HG03280 (cell line): ENCODE data around the gene OR5L1.

Experiments used
- ATAC-seq: cut with Tn5 transposase; IDR thresholded peaks from one replicate; pipeline ENCODE4 v1.9.1; 2021; ENCODE audit warnings: mild to moderate bottlenecking, moderate library complexity; ENCODE audit not compliant: unreplicated experiment

OR5L1 gene

DNA sequence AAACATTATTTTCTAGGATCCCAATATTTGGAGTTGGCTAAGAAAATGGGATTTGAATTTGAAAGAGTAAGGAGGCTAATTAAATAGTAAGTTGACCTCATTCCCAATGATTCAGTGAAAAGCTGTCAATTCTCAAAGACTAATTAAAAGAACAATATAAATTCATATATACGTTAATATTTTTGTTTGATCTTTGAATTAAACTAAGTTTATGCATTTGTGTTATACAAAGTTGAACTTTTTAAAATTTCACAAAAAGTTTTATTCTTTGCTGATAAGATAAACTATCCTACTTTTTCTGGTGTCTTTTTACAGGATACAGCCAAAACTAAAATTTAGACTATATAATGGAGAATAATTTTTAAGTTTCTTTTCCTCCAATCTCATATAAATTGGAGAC is at the start of gene OR5L1:
OR5L1 (plus strand) TSS at position 301 of the 400 bp plus-strand sequence. CDS start 100 bp downstream, outside the sequence.
- no peak for ATAC-seq

DNA sequence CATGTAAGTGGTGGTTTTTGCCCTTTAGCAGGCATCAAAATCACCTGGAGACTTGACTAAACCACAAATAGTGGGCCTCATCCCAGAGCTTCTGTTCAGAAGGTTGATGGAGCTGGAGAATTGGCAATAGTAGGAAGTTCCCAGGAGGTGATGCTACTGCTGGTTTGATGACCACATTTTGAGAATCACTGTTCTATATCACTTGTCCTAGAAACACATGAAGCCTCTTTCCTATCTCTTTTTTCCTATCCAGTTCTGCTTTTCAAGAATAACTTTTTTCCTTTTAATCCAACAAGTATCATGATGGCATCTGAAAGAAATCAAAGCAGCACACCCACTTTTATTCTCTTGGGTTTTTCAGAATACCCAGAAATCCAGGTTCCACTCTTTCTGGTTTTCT is 38.0 kb upstream of the OR5L1 start, which contains the start of gene OR5D13:
OR5D13 (plus strand) TSS at position 301 of the 400 bp plus-strand sequence; CDS start at position 301, 0 bp downstream.
- no peak for ATAC-seq

- no peak for ATAC-seq
These were observed 19.6 kb upstream of the OR5L1 start for GRCh38 chr11:55791606-55792005.

- ATAC-seq: no peak
These were observed 17.8 kb upstream of the OR5L1 start for GRCh38 chr11:55793321-55793720.

DNA sequence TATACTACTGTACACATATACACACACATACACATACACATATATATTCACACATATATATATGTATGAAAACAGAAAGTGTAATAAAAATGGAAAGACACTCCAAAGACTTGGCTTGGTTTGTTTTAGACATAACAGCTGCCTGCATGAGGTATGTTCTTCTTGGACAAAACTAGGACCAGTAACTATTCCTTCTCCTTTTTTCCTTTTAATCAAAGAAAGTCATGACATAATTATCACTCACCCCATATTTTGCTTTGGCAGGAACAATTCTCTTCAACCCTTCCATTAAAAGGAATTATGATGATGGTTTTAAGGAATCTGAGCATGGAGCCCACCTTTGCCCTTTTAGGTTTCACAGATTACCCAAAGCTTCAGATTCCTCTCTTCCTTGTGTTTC is 15.9 kb upstream of the OR5L1 start, which contains the start of gene OR5D14:
OR5D14 (plus strand) TSS at position 301 of the 400 bp plus-strand sequence; CDS start at position 301, 0 bp downstream.
- ATAC-seq: no peak

- no peak for ATAC-seq
These were observed 4.9 kb upstream of the OR5L1 start for GRCh38 chr11:55806248-55806647.

GRCh38 chr11:55819330-55819729 is 8.2 kb downstream of the OR5L1 start, which contains the start of gene OR5D18:
OR5D18 (plus strand) TSS chr11:55819630; CDS start chr11:55819630, 0 bp downstream.
- ATAC-seq: no peak

- ATAC-seq: no peak
These were observed 15.8 kb downstream of the OR5L1 start, which contains the start of gene OR5L2 for GRCh38 chr11:55826919-55827318. OR5L2 (plus strand) TSS chr11:55827219; CDS start chr11:55827219, 0 bp downstream.

GRCh38 chr11:55838452-55838851 is 27.3 kb downstream of the OR5L1 start, which contains the start of gene OR5D16:
OR5D16 (plus strand) TSS chr11:55838752; CDS start chr11:55838752, 0 bp downstream.
- ATAC-seq: no peak

DNA sequence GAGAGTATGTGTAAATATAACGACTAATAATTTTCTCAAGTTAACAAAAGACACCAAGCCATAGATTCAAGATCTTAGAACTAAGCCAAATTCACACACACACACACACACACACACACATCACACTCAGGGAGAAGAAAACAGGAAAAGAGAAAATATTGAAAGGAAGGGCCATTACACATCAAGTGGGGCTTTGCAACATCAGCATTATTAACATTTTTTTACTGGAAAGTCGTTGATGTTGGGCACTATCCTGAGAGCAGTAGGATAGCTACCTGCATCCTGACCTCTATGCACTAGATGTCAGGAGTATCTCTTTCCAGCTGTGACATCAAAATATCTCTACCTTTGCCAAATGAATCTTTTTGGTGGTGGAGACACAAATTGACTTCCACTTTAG is 36.3 kb downstream of the OR5L1 start:
- no peak for ATAC-seq

- no peak for ATAC-seq
These were observed 37.9 kb downstream of the OR5L1 start for GRCh38 chr11:55849037-55849436.

- ATAC-seq: no peak
These were observed 41.0 kb downstream of the OR5L1 start for GRCh38 chr11:55852141-55852540.

DNA sequence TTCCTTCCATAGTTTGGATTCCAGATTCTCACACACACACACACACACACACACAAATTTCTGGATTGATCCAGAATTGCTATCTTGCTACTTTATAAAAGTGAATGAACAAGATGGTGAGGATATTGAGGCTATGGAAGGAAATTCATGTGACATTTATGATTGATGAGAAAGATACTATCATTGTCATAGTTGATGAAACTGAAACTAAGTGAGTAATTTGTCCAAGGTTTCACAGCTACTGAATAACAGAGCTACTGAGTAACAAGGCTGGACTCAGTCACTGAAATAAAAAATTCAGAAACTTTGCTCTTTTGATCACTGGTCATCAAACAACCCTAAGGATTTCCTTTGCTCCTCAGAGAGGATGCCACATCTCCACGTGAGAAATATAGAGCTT is 43.5 kb downstream of the OR5L1 start:
- peak; percentile 63 for ATAC-seq
